Astrocyte of the hippocampus (primary cell): ENCODE results near the gene DNASE2.
"Not testable (repeated sequence)": the region's sequence is repeated elsewhere in the genome, so short reads cannot be mapped to it uniquely, and the experiment has no call there.

Source experiments
- DNase-seq: peaks from one replicate; pipeline ENCODE4 v3.0.0; 2011; ENCODE audit warnings: low read depth, low spot score

DNASE2 gene

GRCh38 chr19:12864721-12865715 is 16.2 kb downstream of the DNASE2 start:
- DNase-seq, result no peak

- no peak for DNase-seq
These were observed 17.1 kb downstream of the DNASE2 start for GRCh38 chr19:12864143-12864542.

GRCh38 chr19:12859546-12859945 is 21.7 kb downstream of the DNASE2 start:
- no peak for DNase-seq

- DNase-seq, result no peak
These were observed 23.0 kb downstream of the DNASE2 start for GRCh38 chr19:12858041-12858928.

- DNase-seq, result no peak
These were observed 24.6 kb downstream of the DNASE2 start for GRCh38 chr19:12856653-12857052.

- peak; percentile 93 for DNase-seq
These were observed 33.8 kb downstream of the DNASE2 start for GRCh38 chr19:12847159-12848139.

GRCh38 chr19:12846613-12847012 is 34.6 kb downstream of the DNASE2 start:
- DNase-seq, result not testable (repeated sequence)

GRCh38 chr19:12843999-12844732 is 37.1 kb downstream of the DNASE2 start:
- no peak for DNase-seq

- no peak for DNase-seq
These were observed 37.9 kb downstream of the DNASE2 start for GRCh38 chr19:12843328-12843727.

GRCh38 chr19:12842511-12842910 is 38.7 kb downstream of the DNASE2 start:
- DNase-seq, result no peak

- peak; percentile 79 for DNase-seq
These were observed 40.2 kb downstream of the DNASE2 start for GRCh38 chr19:12841094-12841493.

GRCh38 chr19:12840091-12841079 is 40.9 kb downstream of the DNASE2 start:
- DNase-seq, result peak; percentile 86

GRCh38 chr19:12838886-12839756 is 42.1 kb downstream of the DNASE2 start:
- no peak for DNase-seq

GRCh38 chr19:12838182-12838885 is 42.9 kb downstream of the DNASE2 start, which contains the start of gene MAST1:
TSS of gene MAST1 (plus strand) at chr19:12838515. CDS start at chr19:12838573, 58 bp downstream.
- peak; percentile 78 for DNase-seq

GRCh38 chr19:12837225-12837624 is 44.0 kb downstream of the DNASE2 start:
- DNase-seq, result no peak

- no peak for DNase-seq
These were observed 44.8 kb downstream of the DNASE2 start for GRCh38 chr19:12836529-12836863.

- peak; percentile 45 for DNase-seq
These were observed 46.1 kb downstream of the DNASE2 start for GRCh38 chr19:12834976-12835757.
